Ureter (tissue), 1 donor: ENCODE results near the gene CEP85. TPM values are rescaled to one million over a fixed set of nuclear protein-coding genes. Genes with fewer than 3 reads are reported as not detected.
"Not testable (repeated sequence)": the region's sequence is repeated elsewhere in the genome, so short reads cannot be mapped to it uniquely, and the experiment has no call there.

Source experiments
- DNase-seq: peaks from one replicate; pipeline ENCODE4 v3.0.0-alpha.2; 2020; ENCODE audit warnings: low spot score
- total RNA-seq: library from RNA; stranded (reverse); gene quantifications from one replicate; pipeline ENCODE4 v1.2.4, GENCODE V29; 2023
- donor health status: DM: yes; HTN: yes; CAD: no.

CEP85 gene
- total RNA-seq, 1 donor from 2014 or later, result 13.1 TPM

- no peak for DNase-seq
Measured at GRCh38 chr1:26290122-26290881, 56.3 kb downstream of the CEP85 start.

- no peak for DNase-seq
Measured at GRCh38 chr1:26290882-26291261, 56.9 kb downstream of the CEP85 start.

- DNase-seq, result no peak
Measured at GRCh38 chr1:26291433-26291832, 57.4 kb downstream of the CEP85 start.

- no peak for DNase-seq
Measured at GRCh38 chr1:26291939-26292338, 57.9 kb downstream of the CEP85 start.

GRCh38 chr1:26292735-26293134, 58.7 kb downstream of the CEP85 start:
- DNase-seq, result not testable (repeated sequence)

GRCh38 chr1:26293911-26294463, 60.0 kb downstream of the CEP85 start:
- no peak for DNase-seq

GRCh38 chr1:26295194-26296138, 61.5 kb downstream of the CEP85 start:
- no peak for DNase-seq

- no peak for DNase-seq
Measured at GRCh38 chr1:26296340-26297056, 62.5 kb downstream of the CEP85 start.

GRCh38 chr1:26297057-26297790, 63.2 kb downstream of the CEP85 start:
- no peak for DNase-seq

GRCh38 chr1:26297791-26298124, 63.8 kb downstream of the CEP85 start:
- DNase-seq, result no peak

GRCh38 chr1:26300578-26301275, 66.7 kb downstream of the CEP85 start:
- no peak for DNase-seq

GRCh38 chr1:26302733-26303405, 68.9 kb downstream of the CEP85 start:
- no peak for DNase-seq

- no peak for DNase-seq
Measured at GRCh38 chr1:26305667-26306289, 71.8 kb downstream of the CEP85 start.

GRCh38 chr1:26306290-26307229, 72.6 kb downstream of the CEP85 start, which contains the start of gene UBXN11:
TSS of gene UBXN11 (minus strand) at chr1:26306636. CDS start at chr1:26302883, 3,753 bp downstream.
- peak; percentile 93 for DNase-seq

- no peak for DNase-seq
Measured at GRCh38 chr1:26307363-26307781, 73.4 kb downstream of the CEP85 start.

GRCh38 chr1:26307966-26308899, 74.2 kb downstream of the CEP85 start:
- DNase-seq, result not testable (repeated sequence)

- DNase-seq, result no peak
Measured at GRCh38 chr1:26314501-26314900, 80.5 kb downstream of the CEP85 start.
